ENCODE data around the gene SEC23B. TPM values are rescaled to one million over a fixed set of nuclear protein-coding genes. Genes with fewer than 3 reads are reported as not detected.

Gene SEC23B
- total RNA-seq, 3 donors from 2014 or later: 77.0 to 99.1 (median 91.1) TPM

- no peak for ATAC-seq
- H3K36me3 Mint-ChIP-seq (ENCODE audit: insufficient read depth): peaks cover 55% of the 10 kb centered on the region
- H3K27me3 Mint-ChIP-seq (ENCODE audit: low read depth): no peaks in the 10 kb centered on the region
Observed at GRCh38 chr20:18541741-18542140, 34.0 kb downstream of the SEC23B start.

GRCh38 chr20:18543216-18543615 lies 35.5 kb downstream of the SEC23B start:
- Mint-ChIP-seq H3K36me3 (ENCODE audit: insufficient read depth) (peaks cover 50% of the 10 kb centered on the region), H3K4me1 (ENCODE audit: low read depth) (no peaks in the 10 kb centered on the region), H3K4me3 (no peak overlapping the region), H3K27me3 (ENCODE audit: low read depth) (no peaks in the 10 kb centered on the region), H3K9me3 (no peaks in the 10 kb centered on the region)
- ATAC-seq: no peak
- no peak for DNase-seq

More at GRCh38 chr20:18541741-18542140, 34.0 kb downstream of the SEC23B start:
- Mint-ChIP-seq H3K9me3 (no peaks in the 10 kb centered on the region), H3K4me1 (ENCODE audit: low read depth) (no peaks in the 10 kb centered on the region), H3K4me3 (no peak overlapping the region)
- DNase-seq: no peak

GRCh38 chr20:18543932-18544331 lies 36.2 kb downstream of the SEC23B start:
- Mint-ChIP-seq H3K9me3 (no peaks in the 10 kb centered on the region), H3K4me3 (no peak overlapping the region), H3K4me1 (ENCODE audit: low read depth) (no peaks in the 10 kb centered on the region), H3K36me3 (ENCODE audit: insufficient read depth) (peaks cover 54% of the 10 kb centered on the region), H3K27me3 (ENCODE audit: low read depth) (no peaks in the 10 kb centered on the region)
- no peak for ATAC-seq
- no peak for DNase-seq

GRCh38 chr20:18545566-18545965 lies 37.8 kb downstream of the SEC23B start:
- DNase-seq: no peak
- peaks cover 48% of the 10 kb centered on the region for H3K36me3 Mint-ChIP-seq (ENCODE audit: insufficient read depth)
- H3K27me3 Mint-ChIP-seq (ENCODE audit: low read depth): no peaks in the 10 kb centered on the region
- no peaks in the 10 kb centered on the region for H3K9me3 Mint-ChIP-seq
- H3K4me1 Mint-ChIP-seq (ENCODE audit: low read depth): no peaks in the 10 kb centered on the region
- no peak for ATAC-seq
- no peak overlapping the region for H3K4me3 Mint-ChIP-seq

GRCh38 chr20:18548465-18548864 lies 40.7 kb downstream of the SEC23B start:
- no peaks in the 10 kb centered on the region for H3K9me3 Mint-ChIP-seq
- H3K27me3 Mint-ChIP-seq (ENCODE audit: low read depth): no peaks in the 10 kb centered on the region
- H3K4me1 Mint-ChIP-seq (ENCODE audit: low read depth): no peaks in the 10 kb centered on the region
- no peak overlapping the region for H3K4me3 Mint-ChIP-seq
- DNase-seq (no peak), ATAC-seq (no peak)
- H3K36me3 Mint-ChIP-seq (ENCODE audit: insufficient read depth): peaks cover 43% of the 10 kb centered on the region

GRCh38 chr20:18553746-18554145 lies 46.0 kb downstream of the SEC23B start:
- Mint-ChIP-seq H3K4me1 (ENCODE audit: low read depth) (no peaks in the 10 kb centered on the region), H3K36me3 (ENCODE audit: insufficient read depth) (peaks cover 35% of the 10 kb centered on the region), H3K4me3 (no peak overlapping the region), H3K27me3 (ENCODE audit: low read depth) (no peaks in the 10 kb centered on the region), H3K9me3 (no peaks in the 10 kb centered on the region)
- ATAC-seq (no peak), DNase-seq (no peak)

GRCh38 chr20:18566892-18567738 lies 59.4 kb downstream of the SEC23B start, which contains the start of gene SMIM26:
Gene SMIM26 (plus strand): TSS chr20:18567432. CDS start chr20:18567479, 47 bp downstream.
- Mint-ChIP-seq H3K36me3 (ENCODE audit: insufficient read depth) (peaks cover 26% of the 10 kb centered on the region), H3K27me3 (ENCODE audit: low read depth) (no peaks in the 10 kb centered on the region), H3K9me3 (peaks cover 3% of the 10 kb centered on the region), H3K4me1 (ENCODE audit: low read depth) (peaks cover 15% of the 10 kb centered on the region), H3K4me3 (peak within 1 kb of the TSS; percentile 94)
- ATAC-seq: peak; percentile 99
- peak; percentile 90 for DNase-seq

GRCh38 chr20:18567739-18568091 lies 60.0 kb downstream of the SEC23B start:
- peaks cover 21% of the 10 kb centered on the region for H3K36me3 Mint-ChIP-seq (ENCODE audit: insufficient read depth)
- DNase-seq (no peak), ATAC-seq (peak in 1 of 2 donors; percentile 11)
- H3K27me3 Mint-ChIP-seq (ENCODE audit: low read depth): no peaks in the 10 kb centered on the region
- H3K4me1 Mint-ChIP-seq (ENCODE audit: low read depth): peaks cover 15% of the 10 kb centered on the region
- peaks cover 7% of the 10 kb centered on the region for H3K9me3 Mint-ChIP-seq
- H3K4me3 Mint-ChIP-seq: peak overlapping the region; percentile 94

GRCh38 chr20:18571009-18571408 lies 63.3 kb downstream of the SEC23B start:
- ATAC-seq (no peak), DNase-seq (no peak)
- no peak overlapping the region for H3K4me3 Mint-ChIP-seq
- H3K36me3 Mint-ChIP-seq (ENCODE audit: insufficient read depth): peaks cover 17% of the 10 kb centered on the region
- peaks cover 7% of the 10 kb centered on the region for H3K9me3 Mint-ChIP-seq
- H3K27me3 Mint-ChIP-seq (ENCODE audit: low read depth): no peaks in the 10 kb centered on the region
- peaks cover 15% of the 10 kb centered on the region for H3K4me1 Mint-ChIP-seq (ENCODE audit: low read depth)

- no peak overlapping the region for H3K4me3 Mint-ChIP-seq
Observed at GRCh38 chr20:18571578-18571977, 63.8 kb downstream of the SEC23B start.

GRCh38 chr20:18577942-18578341 lies 70.2 kb downstream of the SEC23B start:
- H3K4me3 Mint-ChIP-seq: no peak overlapping the region

More at GRCh38 chr20:18571578-18571977, 63.8 kb downstream of the SEC23B start:
- peaks cover 17% of the 10 kb centered on the region for H3K36me3 Mint-ChIP-seq (ENCODE audit: insufficient read depth)
- ATAC-seq: no peak
- H3K27me3 Mint-ChIP-seq (ENCODE audit: low read depth): no peaks in the 10 kb centered on the region
- peaks cover 12% of the 10 kb centered on the region for H3K4me1 Mint-ChIP-seq (ENCODE audit: low read depth)
- DNase-seq: no peak
- H3K9me3 Mint-ChIP-seq: peaks cover 7% of the 10 kb centered on the region

GRCh38 chr20:18578581-18578980 lies 70.8 kb downstream of the SEC23B start:
- DNase-seq (no peak), ATAC-seq (no peak)
- Mint-ChIP-seq H3K4me1 (ENCODE audit: low read depth) (peaks cover 3% of the 10 kb centered on the region), H3K27me3 (ENCODE audit: low read depth) (no peaks in the 10 kb centered on the region), H3K36me3 (ENCODE audit: insufficient read depth) (no peaks in the 10 kb centered on the region), H3K9me3 (no peaks in the 10 kb centered on the region), H3K4me3 (no peak overlapping the region)

More at GRCh38 chr20:18577942-18578341, 70.2 kb downstream of the SEC23B start:
- Mint-ChIP-seq H3K9me3 (no peaks in the 10 kb centered on the region), H3K36me3 (ENCODE audit: insufficient read depth) (no peaks in the 10 kb centered on the region), H3K4me1 (ENCODE audit: low read depth) (peaks cover 3% of the 10 kb centered on the region), H3K27me3 (ENCODE audit: low read depth) (no peaks in the 10 kb centered on the region)
- ATAC-seq: no peak
- DNase-seq: no peak

GRCh38 chr20:18580012-18580411 lies 72.3 kb downstream of the SEC23B start:
- no peaks in the 10 kb centered on the region for H3K36me3 Mint-ChIP-seq (ENCODE audit: insufficient read depth)
- DNase-seq: no peak
- no peak overlapping the region for H3K4me3 Mint-ChIP-seq
- H3K27me3 Mint-ChIP-seq (ENCODE audit: low read depth): peaks cover 6% of the 10 kb centered on the region
- H3K9me3 Mint-ChIP-seq: no peaks in the 10 kb centered on the region
- H3K4me1 Mint-ChIP-seq (ENCODE audit: low read depth): peaks cover 3% of the 10 kb centered on the region
- no peak for ATAC-seq

- Mint-ChIP-seq H3K27me3 (ENCODE audit: low read depth) (peaks cover 6% of the 10 kb centered on the region), H3K4me1 (ENCODE audit: low read depth) (peaks cover 24% of the 10 kb centered on the region), H3K36me3 (ENCODE audit: insufficient read depth) (no peaks in the 10 kb centered on the region), H3K9me3 (no peaks in the 10 kb centered on the region), H3K4me3 (no peak overlapping the region)
- DNase-seq (no peak), ATAC-seq (no peak)
Observed at GRCh38 chr20:18585134-18585533, 77.4 kb downstream of the SEC23B start.
